Measurements from ENCODE around the gene ST6GALNAC5.
"Not testable (repeated sequence)": the region's sequence is repeated elsewhere in the genome, so short reads cannot be mapped to it uniquely, and the experiment has no call there.

The ST6GALNAC5 gene

GRCh38 chr1:76867342-76868130, at the start of gene ST6GALNAC5:
Gene ST6GALNAC5 (plus strand): TSS chr1:76867480.
- DNase-seq (ENCODE audit: low read depth) = no peak

GRCh38 chr1:76820028-76820427, 47.3 kb upstream of the ST6GALNAC5 start:
- DNase-seq (ENCODE audit: low read depth) = no peak

GRCh38 chr1:76822961-76823360, 44.3 kb upstream of the ST6GALNAC5 start:
- not testable (repeated sequence) for DNase-seq (ENCODE audit: low read depth)

GRCh38 chr1:76824106-76824505, 43.2 kb upstream of the ST6GALNAC5 start:
- no peak for DNase-seq (ENCODE audit: low read depth)

GRCh38 chr1:76826072-76826845, 41.0 kb upstream of the ST6GALNAC5 start:
- DNase-seq (ENCODE audit: low read depth) = no peak

- DNase-seq (ENCODE audit: low read depth) = no peak
These were observed 40.2 kb upstream of the ST6GALNAC5 start for GRCh38 chr1:76827066-76827465.

GRCh38 chr1:76830373-76830772, 36.9 kb upstream of the ST6GALNAC5 start:
- no peak for DNase-seq (ENCODE audit: low read depth)

GRCh38 chr1:76832521-76832920, 34.8 kb upstream of the ST6GALNAC5 start:
- no peak for DNase-seq (ENCODE audit: low read depth)

GRCh38 chr1:76833151-76833550, 34.1 kb upstream of the ST6GALNAC5 start:
- no peak for DNase-seq (ENCODE audit: low read depth)

- DNase-seq (ENCODE audit: low read depth) = no peak
These were observed 33.4 kb upstream of the ST6GALNAC5 start for GRCh38 chr1:76833856-76834255.

GRCh38 chr1:76835203-76835602, 32.1 kb upstream of the ST6GALNAC5 start:
- DNase-seq (ENCODE audit: low read depth) = no peak

GRCh38 chr1:76840278-76840677, 27.0 kb upstream of the ST6GALNAC5 start:
- no peak for DNase-seq (ENCODE audit: low read depth)

GRCh38 chr1:76841460-76841859, 25.8 kb upstream of the ST6GALNAC5 start:
- DNase-seq (ENCODE audit: low read depth) = no peak

- no peak for DNase-seq (ENCODE audit: low read depth)
These were observed 23.3 kb upstream of the ST6GALNAC5 start for GRCh38 chr1:76843821-76844464.

GRCh38 chr1:76854255-76854654, 13.0 kb upstream of the ST6GALNAC5 start:
- no peak for DNase-seq (ENCODE audit: low read depth)

GRCh38 chr1:76856104-76856503, 11.2 kb upstream of the ST6GALNAC5 start:
- DNase-seq (ENCODE audit: low read depth) = no peak

GRCh38 chr1:76857138-76857537, 10.1 kb upstream of the ST6GALNAC5 start:
- no peak for DNase-seq (ENCODE audit: low read depth)

- DNase-seq (ENCODE audit: low read depth) = no peak
These were observed 9.3 kb upstream of the ST6GALNAC5 start for GRCh38 chr1:76857973-76858372.

- no peak for DNase-seq (ENCODE audit: low read depth)
These were observed 6.1 kb upstream of the ST6GALNAC5 start for GRCh38 chr1:76861149-76861548.

- no peak for DNase-seq (ENCODE audit: low read depth)
These were observed 4.8 kb upstream of the ST6GALNAC5 start for GRCh38 chr1:76862447-76862846.

GRCh38 chr1:76864383-76864782, 2.9 kb upstream of the ST6GALNAC5 start:
- no peak for DNase-seq (ENCODE audit: low read depth)

GRCh38 chr1:76865696-76866286, 1.5 kb upstream of the ST6GALNAC5 start:
- DNase-seq (ENCODE audit: low read depth) = no peak
